Measurements from ENCODE around the gene TTC39A. TPM values are rescaled to one million over a fixed set of nuclear protein-coding genes. Genes with fewer than 3 reads are reported as not detected.

The TTC39A gene
- total RNA-seq, 1 donor from 2014 or later = 11.5 TPM

DNA sequence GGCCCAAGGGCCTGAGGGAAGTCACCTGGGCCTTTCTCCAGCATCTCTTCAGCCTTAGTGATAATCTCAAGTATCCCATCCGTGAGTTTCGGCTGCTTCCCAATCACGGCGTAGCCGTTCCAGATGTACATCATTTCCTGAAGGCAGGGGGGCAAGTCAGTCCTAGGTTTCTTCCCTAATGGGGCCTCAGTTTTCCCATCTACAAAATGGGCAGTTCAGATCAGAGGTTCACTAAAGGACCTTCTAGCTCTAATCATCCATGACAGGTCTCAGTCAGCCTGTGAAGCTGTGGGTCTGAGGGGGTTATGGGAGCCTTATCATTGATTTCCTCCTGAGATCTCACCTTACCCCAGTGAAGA lies 39.9 kb downstream of the TTC39A start:
- DNase-seq (ENCODE audit: extremely low spot score in 2 of 2) = no peak
- no peaks in the 10 kb centered on the region for H3K4me1 ChIP-seq
- no peak overlapping the region for H3K4me3 ChIP-seq
- H3K27me3 ChIP-seq = no peaks in the 10 kb centered on the region
- intact Hi-C loops (cut with DNase I) = no loop called here
- no peaks in the 10 kb centered on the region for H3K9me3 ChIP-seq
- H3K36me3 ChIP-seq = no peaks in the 10 kb centered on the region
- no peak for TF ChIP-seq POLR2AphosphoS5 (IDR thresholded peaks at IDR 0.05; ENCODE audit: insufficient read depth in 1 of 2, low read depth in 1 of 2)
- TF ChIP-seq POLR2A (IDR thresholded peaks at IDR 0.05) = no peak
- TF ChIP-seq, protein P1, sequence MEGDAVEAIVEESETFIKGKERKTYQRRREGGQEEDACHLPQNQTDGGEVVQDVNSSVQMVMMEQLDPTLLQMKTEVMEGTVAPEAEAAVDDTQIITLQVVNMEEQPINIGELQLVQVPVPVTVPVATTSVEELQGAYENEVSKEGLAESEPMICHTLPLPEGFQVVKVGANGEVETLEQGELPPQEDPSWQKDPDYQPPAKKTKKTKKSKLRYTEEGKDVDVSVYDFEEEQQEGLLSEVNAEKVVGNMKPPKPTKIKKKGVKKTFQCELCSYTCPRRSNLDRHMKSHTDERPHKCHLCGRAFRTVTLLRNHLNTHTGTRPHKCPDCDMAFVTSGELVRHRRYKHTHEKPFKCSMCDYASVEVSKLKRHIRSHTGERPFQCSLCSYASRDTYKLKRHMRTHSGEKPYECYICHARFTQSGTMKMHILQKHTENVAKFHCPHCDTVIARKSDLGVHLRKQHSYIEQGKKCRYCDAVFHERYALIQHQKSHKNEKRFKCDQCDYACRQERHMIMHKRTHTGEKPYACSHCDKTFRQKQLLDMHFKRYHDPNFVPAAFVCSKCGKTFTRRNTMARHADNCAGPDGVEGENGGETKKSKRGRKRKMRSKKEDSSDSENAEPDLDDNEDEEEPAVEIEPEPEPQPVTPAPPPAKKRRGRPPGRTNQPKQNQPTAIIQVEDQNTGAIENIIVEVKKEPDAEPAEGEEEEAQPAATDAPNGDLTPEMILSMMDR (IDR thresholded peaks at IDR 0.05) = no peak
- H3K27ac ChIP-seq = no peak overlapping the region

DNA sequence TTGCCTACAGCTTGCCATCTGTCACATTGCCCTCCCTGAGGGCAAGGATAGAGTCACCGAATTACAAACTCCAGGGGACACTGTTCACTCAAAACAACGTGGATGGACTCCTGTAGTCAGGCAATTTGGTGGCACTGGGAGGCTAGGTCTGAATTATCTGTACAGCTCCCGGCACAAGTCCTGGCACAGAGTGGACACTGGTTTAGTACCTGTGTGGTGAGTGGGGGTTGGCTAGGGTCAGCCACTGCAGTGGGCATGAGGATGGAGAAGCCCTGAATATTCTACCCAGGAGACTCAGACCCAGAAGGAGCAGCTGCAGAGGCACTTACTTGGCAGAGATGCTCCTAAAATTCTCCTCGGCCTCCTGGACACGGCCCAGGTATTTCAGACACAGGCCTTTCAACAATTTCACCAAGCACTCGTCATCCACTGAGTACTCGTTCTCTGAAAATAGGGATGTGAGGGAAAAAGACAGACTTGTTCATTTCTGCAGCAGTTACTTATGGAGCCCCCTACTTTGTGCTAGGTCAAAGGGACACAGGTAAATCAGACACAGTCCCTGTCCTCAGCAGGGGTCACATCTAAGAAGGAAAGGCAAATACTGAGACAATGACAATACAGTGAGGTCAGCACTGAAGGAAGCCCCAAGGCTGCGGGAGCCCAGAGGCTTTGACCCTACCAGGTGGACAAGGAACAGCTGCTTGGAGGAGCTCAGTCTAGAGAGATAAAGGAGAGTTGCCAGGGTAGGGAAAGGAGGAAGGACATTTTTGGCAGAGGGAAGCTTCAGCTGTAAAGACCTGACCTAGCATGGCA lies 40.5 kb downstream of the TTC39A start:
- peak in 1 of 2 donors; percentile 58 for DNase-seq (ENCODE audit: extremely low spot score in 2 of 2)
- Histone ChIP-seq H3K36me3 (no peaks in the 10 kb centered on the region), H3K4me1 (no peaks in the 10 kb centered on the region), H3K4me3 (no peak overlapping the region), H3K27me3 (no peaks in the 10 kb centered on the region), H3K9me3 (no peaks in the 10 kb centered on the region), H3K27ac (no peak overlapping the region)
- TF ChIP-seq, protein P1 (IDR thresholded peaks at IDR 0.05) = no peak
- TF ChIP-seq POLR2AphosphoS5 (IDR thresholded peaks at IDR 0.05; ENCODE audit: insufficient read depth in 1 of 2, low read depth in 1 of 2) (no peak), POLR2A (IDR thresholded peaks at IDR 0.05) (no peak)
- intact Hi-C loops (cut with DNase I) = no loop called here

DNA sequence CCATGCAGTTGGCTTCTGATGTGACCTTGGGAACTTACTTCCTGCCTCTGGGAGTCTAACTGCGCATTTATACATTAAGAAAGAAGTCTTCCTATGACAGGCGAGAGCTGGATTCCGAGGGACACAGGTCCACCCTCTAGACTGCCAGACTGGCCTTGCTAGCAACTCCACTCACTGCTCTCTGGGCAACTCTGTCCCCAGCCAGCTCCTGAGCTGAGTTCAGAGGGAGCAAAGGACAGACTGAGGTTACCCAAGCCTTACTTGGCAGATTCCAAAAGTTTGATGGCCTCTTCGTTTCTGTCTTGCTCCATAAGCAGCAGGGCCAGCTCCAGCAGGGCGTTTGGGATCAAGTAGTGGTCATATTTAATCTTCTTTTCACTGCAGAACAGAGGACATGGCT lies 41.8 kb downstream of the TTC39A start:
- no peak overlapping the region for H3K4me3 ChIP-seq
- H3K27me3 ChIP-seq = no peaks in the 10 kb centered on the region
- H3K36me3 ChIP-seq = no peaks in the 10 kb centered on the region
- intact Hi-C loops (cut with DNase I) = no loop called here
- TF ChIP-seq, protein P1 (IDR thresholded peaks at IDR 0.05) = no peak
- TF ChIP-seq POLR2A (IDR thresholded peaks at IDR 0.05) = no peak
- H3K4me1 ChIP-seq = no peaks in the 10 kb centered on the region
- H3K27ac ChIP-seq = no peak overlapping the region
- no peak for DNase-seq (ENCODE audit: extremely low spot score in 2 of 2)
- no peaks in the 10 kb centered on the region for H3K9me3 ChIP-seq

DNA sequence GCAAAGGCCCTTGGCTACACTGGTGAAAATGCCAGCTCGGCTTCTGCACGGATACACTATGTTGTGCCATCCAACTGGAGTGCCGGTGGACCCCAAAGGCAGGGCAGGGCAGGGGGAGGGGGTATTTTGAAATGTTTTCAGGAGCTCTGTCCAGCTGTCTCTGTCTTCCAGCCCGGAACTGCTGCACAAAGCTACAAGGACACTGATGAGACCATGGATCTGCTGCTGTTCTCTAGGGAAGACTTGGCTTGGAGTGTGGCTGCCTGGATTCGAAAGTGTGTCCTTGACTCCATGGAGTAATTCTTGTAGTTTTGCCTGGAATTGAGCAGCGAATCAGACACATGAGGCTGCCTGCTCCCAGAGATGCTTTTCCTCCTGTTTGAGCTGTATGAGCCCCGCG lies 42.4 kb downstream of the TTC39A start:
- no peak for DNase-seq (ENCODE audit: extremely low spot score in 2 of 2)
- H3K36me3 ChIP-seq = no peaks in the 10 kb centered on the region

DNA sequence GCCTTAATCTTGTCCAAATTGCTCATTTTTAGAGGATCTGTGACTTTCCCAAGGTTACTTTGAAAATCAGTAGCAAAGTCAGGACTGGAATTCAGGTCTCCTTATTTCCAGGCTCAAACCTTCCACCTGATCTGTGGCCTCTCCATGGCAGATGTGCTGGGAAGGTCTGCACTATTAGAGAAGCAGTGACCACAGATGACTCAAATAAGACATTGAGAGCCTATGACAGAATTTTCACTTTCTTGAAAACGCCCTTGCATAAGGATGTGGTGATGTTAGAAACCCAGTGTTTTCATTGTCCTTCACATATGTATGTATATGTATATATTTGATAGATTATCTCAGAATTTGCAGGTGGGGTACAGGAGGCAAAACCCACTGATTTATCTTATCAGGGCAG lies 45.3 kb downstream of the TTC39A start:
- Histone ChIP-seq H3K9me3 (no peaks in the 10 kb centered on the region), H3K27ac (no peak overlapping the region), H3K27me3 (no peaks in the 10 kb centered on the region), H3K36me3 (no peaks in the 10 kb centered on the region), H3K4me3 (no peak overlapping the region), H3K4me1 (no peaks in the 10 kb centered on the region)
- no peak for DNase-seq (ENCODE audit: extremely low spot score in 2 of 2)
- intact Hi-C loops (cut with DNase I) = no loop called here
- TF ChIP-seq, protein P1 (IDR thresholded peaks at IDR 0.05) = no peak
- TF ChIP-seq POLR2AphosphoS5 (IDR thresholded peaks at IDR 0.05; ENCODE audit: insufficient read depth in 1 of 2, low read depth in 1 of 2) = no peak
- TF ChIP-seq POLR2A (IDR thresholded peaks at IDR 0.05) = no peak

More for the DNA sequence above, 42.4 kb downstream of the TTC39A start:
- Histone ChIP-seq H3K4me3 (no peak overlapping the region), H3K9me3 (no peaks in the 10 kb centered on the region), H3K27me3 (no peaks in the 10 kb centered on the region), H3K27ac (no peak overlapping the region), H3K4me1 (no peaks in the 10 kb centered on the region)
- TF ChIP-seq POLR2AphosphoS5 (IDR thresholded peaks at IDR 0.05; ENCODE audit: insufficient read depth in 1 of 2, low read depth in 1 of 2) (no peak), POLR2A (IDR thresholded peaks at IDR 0.05) (no peak)
- TF ChIP-seq, protein P1 (IDR thresholded peaks at IDR 0.05) = no peak
- intact Hi-C loops (cut with DNase I) = no loop called here

All from vagina (tissue), 2 donors.